Measurements from ENCODE around the gene RWDD3.

The RWDD3 gene

GRCh38 chr1:95230256-95230655, 3.8 kb upstream of the RWDD3 start:
- DNase-seq (ENCODE audit: low spot score) = no peak

DNA sequence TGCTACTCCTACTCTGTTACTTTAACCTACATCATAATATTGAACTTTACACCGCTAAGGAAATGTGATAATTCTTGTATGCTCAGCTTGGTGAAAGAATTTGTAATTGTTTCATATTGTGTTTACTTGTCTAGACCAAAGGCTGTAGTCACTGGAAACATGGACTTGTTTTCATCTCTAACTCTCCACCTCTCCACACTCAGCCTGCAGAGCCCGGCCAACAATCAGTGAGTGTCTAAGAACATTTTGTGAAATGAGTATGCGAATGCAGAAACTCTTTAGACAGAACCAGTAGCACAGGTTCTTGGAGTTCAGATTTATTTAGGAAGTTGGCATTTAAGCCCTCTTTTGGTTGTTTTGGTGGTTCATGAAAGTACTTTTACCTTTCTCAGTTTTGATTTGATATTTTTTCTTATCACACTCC, 3.2 kb upstream of the RWDD3 start:
- DNase-seq (ENCODE audit: low spot score) = no peak

GRCh38 chr1:95232646-95233318, 1.2 kb upstream of the RWDD3 start:
- no peak for DNase-seq (ENCODE audit: low spot score)

- DNase-seq (ENCODE audit: low spot score) = no peak
Observed at GRCh38 chr1:95233319-95233736, 682 bp upstream of the RWDD3 start.

- DNase-seq (ENCODE audit: low spot score) = no peak
Observed at GRCh38 chr1:95236784-95237575, 3.0 kb downstream of the RWDD3 start.

GRCh38 chr1:95237981-95238703, 4.1 kb downstream of the RWDD3 start:
- no peak for DNase-seq (ENCODE audit: low spot score)

- no peak for DNase-seq (ENCODE audit: low spot score)
Observed at GRCh38 chr1:95245029-95245428, 11.0 kb downstream of the RWDD3 start.

- DNase-seq (ENCODE audit: low spot score) = no peak
Observed at GRCh38 chr1:95246511-95246910, 12.5 kb downstream of the RWDD3 start.

DNA sequence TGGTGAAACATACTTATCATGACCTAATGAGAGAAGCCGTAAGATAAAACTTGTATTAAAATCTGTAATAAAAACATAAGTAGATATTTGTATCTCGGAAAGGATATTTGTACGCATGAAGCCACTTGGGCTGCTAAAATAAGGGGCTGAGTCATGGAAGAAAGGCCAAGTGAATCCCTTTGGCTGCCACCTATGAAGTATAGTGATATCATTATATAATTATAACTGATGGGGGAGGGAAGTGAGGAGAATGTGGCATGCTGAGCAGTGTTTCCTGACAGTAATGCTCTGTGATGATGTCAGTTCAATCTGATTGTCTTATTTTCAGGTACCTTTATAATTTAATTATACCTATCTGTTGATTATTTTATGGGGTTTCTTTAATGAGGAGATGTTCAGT, 13.6 kb downstream of the RWDD3 start:
- DNase-seq (ENCODE audit: low spot score) = peak; percentile 4

DNA sequence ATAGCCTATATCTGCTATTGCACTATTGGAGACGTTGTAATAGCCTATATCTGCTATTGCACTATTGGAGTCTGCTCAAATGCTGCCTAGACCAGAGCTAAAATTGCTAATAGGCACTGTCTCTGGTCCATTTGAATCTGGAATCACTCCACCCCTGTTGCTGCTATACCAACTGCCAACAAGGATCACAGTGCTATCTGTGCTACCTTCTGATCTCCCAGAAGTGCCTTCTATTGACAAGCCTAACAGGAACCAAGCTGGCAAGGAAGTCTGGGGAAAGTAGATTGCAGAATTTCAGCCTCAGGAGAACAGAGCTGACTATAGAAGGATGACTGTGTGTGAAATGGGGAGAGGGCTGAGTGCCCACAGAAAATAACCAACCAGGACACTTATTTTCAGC, 15.9 kb downstream of the RWDD3 start:
- DNase-seq (ENCODE audit: low spot score) = no peak

DNA sequence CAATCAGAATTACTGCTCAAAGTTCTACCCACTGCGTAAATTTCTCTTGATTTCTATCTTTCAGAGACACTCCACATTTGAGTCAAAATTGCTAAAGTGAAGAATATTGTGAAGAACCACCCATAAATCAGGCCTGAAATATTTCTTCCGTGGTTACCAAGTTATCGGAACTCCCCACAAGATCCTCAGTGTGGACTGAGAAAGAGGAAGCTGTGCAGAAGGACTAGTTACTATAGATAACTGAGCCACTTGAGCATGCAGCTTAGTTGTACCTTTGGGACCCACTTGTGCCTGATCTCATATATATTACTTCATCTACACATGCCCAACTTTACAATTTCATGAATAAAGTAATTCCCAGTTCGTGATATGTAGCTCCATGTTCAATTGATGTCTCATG, 18.4 kb downstream of the RWDD3 start:
- no peak for DNase-seq (ENCODE audit: low spot score)

GRCh38 chr1:95254959-95255358, 20.9 kb downstream of the RWDD3 start:
- DNase-seq (ENCODE audit: low spot score) = no peak

GRCh38 chr1:95255826-95256225, 21.8 kb downstream of the RWDD3 start:
- no peak for DNase-seq (ENCODE audit: low spot score)

- DNase-seq (ENCODE audit: low spot score) = no peak
Observed at GRCh38 chr1:95257758-95258157, 23.7 kb downstream of the RWDD3 start.

DNA sequence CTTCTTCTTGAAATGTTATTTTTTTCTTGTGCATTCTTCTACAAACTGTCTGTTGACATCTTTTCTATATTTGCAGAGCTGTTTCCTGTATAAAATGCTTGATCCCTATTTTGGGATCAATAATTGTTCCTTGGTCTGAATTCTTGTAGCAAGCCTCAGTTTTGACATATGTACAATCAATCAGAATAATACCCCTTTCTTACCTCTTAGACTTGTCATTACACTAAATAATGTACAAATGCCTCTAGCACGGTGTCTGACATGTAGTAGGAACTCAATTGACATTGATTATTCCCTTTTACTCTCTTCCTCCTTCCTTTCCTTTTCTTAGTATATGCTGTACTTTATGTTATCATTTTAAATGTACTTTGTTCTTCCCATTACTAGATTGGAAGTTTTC, 25.2 kb downstream of the RWDD3 start:
- no peak for DNase-seq (ENCODE audit: low spot score)

DNA sequence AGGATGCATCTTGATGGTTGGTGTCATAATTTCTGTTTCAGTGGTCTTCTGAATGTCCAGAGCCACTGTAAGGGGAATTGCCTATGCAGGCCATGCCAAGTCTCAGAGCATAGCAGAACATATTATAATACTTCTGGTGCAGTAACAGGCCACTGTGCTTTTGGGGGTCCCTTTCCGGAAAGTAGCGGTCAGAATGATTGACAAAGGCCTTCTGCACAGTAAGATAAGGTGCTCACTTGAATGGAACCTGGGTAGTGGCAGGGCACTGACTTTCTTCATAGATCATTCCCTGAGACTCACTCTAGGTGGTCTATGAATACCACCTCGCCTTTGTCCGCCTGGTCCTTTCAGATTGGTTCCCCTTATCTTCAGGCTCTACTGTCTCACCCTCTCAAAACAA, 28.9 kb downstream of the RWDD3 start:
- no peak for DNase-seq (ENCODE audit: low spot score)

DNA sequence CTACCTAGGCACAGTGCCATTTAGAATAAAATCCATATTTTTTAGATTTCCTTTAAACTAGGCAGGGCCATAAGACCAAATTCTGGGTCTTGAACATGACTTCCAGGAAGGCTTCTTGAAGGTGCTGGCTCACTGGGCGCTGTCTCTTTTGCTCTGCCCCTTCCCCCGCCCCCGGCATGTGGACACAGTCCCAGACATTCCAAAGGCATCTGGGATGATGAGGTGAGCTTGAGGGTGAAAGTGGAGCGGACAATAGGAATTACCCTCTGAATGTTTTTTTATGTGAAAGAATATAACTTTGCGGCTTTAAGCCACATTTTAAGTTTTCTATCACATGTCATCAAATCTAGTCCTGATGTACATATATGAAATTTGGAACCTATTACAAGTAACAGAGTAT, 29.4 kb downstream of the RWDD3 start:
- no peak for DNase-seq (ENCODE audit: low spot score)

GRCh38 chr1:95265106-95265505, 31.1 kb downstream of the RWDD3 start:
- no peak for DNase-seq (ENCODE audit: low spot score)

GRCh38 chr1:95276429-95276828, 42.4 kb downstream of the RWDD3 start:
- DNase-seq (ENCODE audit: low spot score) = no peak

DNA sequence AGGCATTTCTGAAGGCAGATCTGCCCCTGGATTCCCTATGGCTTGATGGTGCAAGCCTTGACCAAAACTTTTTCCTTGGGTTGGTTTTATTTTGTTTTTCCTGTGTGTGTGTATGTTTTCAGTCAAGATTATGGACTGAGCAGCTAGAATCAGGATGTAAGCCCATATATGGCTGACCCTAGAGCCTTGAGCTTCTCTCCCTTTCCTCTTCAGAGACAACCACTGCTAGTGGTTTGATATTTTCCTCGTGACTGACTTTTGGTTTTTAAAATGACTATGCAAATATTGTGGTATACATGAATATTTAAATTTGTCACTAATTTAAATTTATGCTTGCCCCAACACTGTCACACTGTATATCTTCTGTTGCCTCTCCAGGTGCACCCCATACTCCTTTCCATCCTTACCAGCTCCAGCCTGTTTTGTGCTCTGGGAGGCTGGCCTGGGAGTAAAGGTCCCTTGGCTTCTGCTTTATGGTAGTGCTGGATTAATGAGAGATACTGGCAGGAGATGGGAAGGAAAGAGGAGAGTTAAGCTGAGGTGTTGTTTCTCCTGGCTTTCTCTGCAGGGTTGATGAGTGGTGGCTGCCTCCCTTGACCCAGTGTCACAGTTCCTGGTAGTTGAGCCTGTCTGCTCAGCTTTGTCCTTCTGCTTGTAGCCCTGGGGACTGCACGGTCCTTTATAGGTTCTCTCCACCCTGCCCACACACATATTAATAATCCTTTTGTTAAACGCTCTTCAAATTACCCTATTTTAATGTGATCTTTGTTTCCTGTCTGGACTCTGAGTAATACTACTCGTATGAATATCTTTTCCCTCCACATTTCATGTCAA, 44.4 kb downstream of the RWDD3 start:
- DNase-seq (ENCODE audit: low spot score) = no peak

DNA sequence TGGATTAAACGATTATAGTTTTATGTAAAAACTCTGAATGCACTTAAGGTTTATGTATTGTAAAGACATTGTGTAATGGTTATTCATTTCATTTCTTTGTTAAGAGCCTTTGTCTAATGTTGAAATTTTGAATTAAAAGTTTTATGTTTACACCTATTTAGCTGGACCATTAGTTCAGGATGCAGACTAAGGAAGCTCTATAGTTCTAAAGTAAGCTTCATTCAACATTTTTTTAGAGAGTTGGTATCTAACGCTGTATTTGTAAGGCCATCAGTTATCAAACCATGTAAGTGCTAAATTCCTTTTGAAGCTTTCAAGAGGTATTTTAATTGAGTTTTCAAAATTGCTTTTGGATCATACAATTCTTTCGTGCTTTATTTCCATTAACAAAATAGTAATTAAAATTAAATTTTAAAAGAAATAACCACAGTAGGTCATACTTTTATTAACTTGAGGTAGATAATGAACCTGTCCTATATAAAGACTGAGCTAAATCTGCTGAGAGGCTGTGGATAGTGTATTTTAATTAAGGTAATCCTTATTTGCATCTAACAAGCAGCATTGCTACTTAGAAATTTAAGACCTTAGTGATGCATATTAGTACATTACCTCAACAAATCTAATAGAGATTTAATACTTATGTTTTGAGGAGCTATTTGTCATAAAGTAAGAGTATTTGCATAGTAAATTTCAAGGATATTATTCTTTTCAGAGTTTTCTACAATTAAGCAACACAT, 47.9 kb downstream of the RWDD3 start:
- no peak for DNase-seq (ENCODE audit: low spot score)

DNA sequence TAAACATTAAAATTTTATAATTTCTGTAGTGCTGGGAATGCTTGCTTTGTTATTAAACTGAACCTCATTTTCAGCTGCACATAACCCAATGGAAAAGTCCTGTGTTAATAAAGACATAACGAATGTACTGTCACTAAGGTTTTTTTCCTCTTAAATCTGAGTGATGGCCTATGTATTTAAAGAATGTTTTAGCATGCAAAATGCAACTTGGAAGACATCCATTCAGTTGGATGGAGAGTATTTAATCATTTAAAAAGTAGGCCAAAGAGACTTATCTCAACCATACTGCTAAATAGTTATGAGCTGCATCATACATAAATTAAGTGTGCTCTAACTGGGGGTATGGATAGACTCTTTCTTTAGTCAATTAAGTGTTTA, 48.5 kb downstream of the RWDD3 start:
- DNase-seq (ENCODE audit: low spot score) = no peak
